Suprapubic skin (tissue), 4 donors: ENCODE measurements around the gene TBCA.

Source experiments
- EP300 ChIP-seq: sonication (generic); formaldehyde crosslinking; IDR thresholded peaks from one replicate; pipeline ENCODE4 v1.6.1; 2017; ENCODE audit warnings: antibody characterized with exemption
- POLR2A ChIP-seq, 2 donors: fragments of 450-650 bp; IDR thresholded peaks; one replicate each; pipeline ENCODE4 v1.6.1; 2017; ENCODE audit warnings: antibody characterized with exemption in 2 of 2, mild to moderate bottlenecking in 2 of 2, moderate library complexity in 2 of 2
- POLR2AphosphoS5 ChIP-seq, 3 donors: sonication (generic); formaldehyde crosslinking; IDR thresholded peaks; one replicate each; pipeline ENCODE4 v1.6.1; 2017; ENCODE audit warnings: antibody characterized with exemption in 3 of 3
- TF ChIP-seq, protein P1 (sequence below), 2 donors: fragments of 200-600 bp in 1 of 2; fragments of 450-650 bp in 1 of 2; sonication (generic) in 1 of 2; IDR thresholded peaks; one replicate each; pipeline ENCODE4 v1.5.1; 2016 to 2019; ENCODE audit warnings: antibody characterized with exemption in 2 of 2, mild to moderate bottlenecking in 1 of 2, moderate library complexity in 1 of 2

DNA sequence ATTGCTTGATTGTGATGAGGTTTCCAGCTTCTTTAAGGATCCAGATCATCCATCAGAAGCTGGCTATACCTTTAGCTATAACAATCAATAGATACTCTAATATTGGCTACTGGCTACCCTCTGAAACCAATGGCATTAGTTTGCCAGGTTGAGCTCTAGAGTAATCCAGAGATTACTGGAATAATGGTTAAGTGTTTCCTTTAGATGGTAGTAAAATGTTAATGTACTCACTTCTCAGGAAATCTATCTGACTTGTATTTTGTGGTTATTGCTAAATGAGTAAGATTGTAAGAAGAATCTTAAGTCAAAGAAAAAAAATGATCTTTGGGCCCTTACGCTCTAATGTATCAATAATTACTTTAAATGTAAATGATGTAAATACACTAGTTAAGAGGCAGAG, 80.0 kb downstream of the TBCA start:
- TF ChIP-seq, protein P1, sequence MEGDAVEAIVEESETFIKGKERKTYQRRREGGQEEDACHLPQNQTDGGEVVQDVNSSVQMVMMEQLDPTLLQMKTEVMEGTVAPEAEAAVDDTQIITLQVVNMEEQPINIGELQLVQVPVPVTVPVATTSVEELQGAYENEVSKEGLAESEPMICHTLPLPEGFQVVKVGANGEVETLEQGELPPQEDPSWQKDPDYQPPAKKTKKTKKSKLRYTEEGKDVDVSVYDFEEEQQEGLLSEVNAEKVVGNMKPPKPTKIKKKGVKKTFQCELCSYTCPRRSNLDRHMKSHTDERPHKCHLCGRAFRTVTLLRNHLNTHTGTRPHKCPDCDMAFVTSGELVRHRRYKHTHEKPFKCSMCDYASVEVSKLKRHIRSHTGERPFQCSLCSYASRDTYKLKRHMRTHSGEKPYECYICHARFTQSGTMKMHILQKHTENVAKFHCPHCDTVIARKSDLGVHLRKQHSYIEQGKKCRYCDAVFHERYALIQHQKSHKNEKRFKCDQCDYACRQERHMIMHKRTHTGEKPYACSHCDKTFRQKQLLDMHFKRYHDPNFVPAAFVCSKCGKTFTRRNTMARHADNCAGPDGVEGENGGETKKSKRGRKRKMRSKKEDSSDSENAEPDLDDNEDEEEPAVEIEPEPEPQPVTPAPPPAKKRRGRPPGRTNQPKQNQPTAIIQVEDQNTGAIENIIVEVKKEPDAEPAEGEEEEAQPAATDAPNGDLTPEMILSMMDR (IDR thresholded peaks at IDR 0.05), result no peak
- no peak for TF ChIP-seq POLR2A (IDR thresholded peaks at IDR 0.05)
- no peak for TF ChIP-seq EP300
- no peak for TF ChIP-seq POLR2AphosphoS5 (IDR thresholded peaks at IDR 0.05)
